GM10266 (cell line): Measurements from ENCODE around the gene NKX6-1.

Experiments
- DNase-seq: peaks from one replicate; pipeline ENCODE4 v3.0.0; 2012; ENCODE audit errors: extremely low spot score
- CTCF ChIP-seq: IDR thresholded peaks from 2 replicates; pipeline ENCODE4 v1.5.1; 2012; ENCODE audit warnings: mild to moderate bottlenecking, low read depth; ENCODE audit not compliant: control insufficient read depth, insufficient read depth; ENCODE audit errors: missing control alignments

Gene NKX6-1

GRCh38 chr4:84459783-84460182 lies 39.3 kb downstream of the NKX6-1 start:
- no peak for DNase-seq
- TF ChIP-seq CTCF, result no peak

- DNase-seq, result no peak
- no peak for TF ChIP-seq CTCF
Observed at GRCh38 chr4:84456157-84456556, 42.9 kb downstream of the NKX6-1 start.

GRCh38 chr4:84455697-84456096 lies 43.4 kb downstream of the NKX6-1 start:
- DNase-seq, result no peak
- no peak for TF ChIP-seq CTCF

- no peak for DNase-seq
- TF ChIP-seq CTCF, result peak; percentile 18
Observed at GRCh38 chr4:84451546-84451945, 47.5 kb downstream of the NKX6-1 start.

- TF ChIP-seq CTCF, result no peak
- no peak for DNase-seq
Observed at GRCh38 chr4:84443523-84443922, 55.6 kb downstream of the NKX6-1 start.

- TF ChIP-seq CTCF, result no peak
Observed at GRCh38 chr4:84442778-84443177, 56.3 kb downstream of the NKX6-1 start.

More at GRCh38 chr4:84442778-84443177, 56.3 kb downstream of the NKX6-1 start:
- DNase-seq, result no peak
